Measurements from ENCODE around the gene CEP104. TPM values are rescaled to one million over a fixed set of nuclear protein-coding genes. Genes with fewer than 3 reads are reported as not detected.
"Not testable (repeated sequence)": the region's sequence is repeated elsewhere in the genome, so short reads cannot be mapped to it uniquely, and the experiment has no call there.

Gene CEP104
- total and polyA plus RNA-seq, 2 donors (not counting 1 experiment from before 2014, with no cell fraction given) = 25.4 to 28.9 TPM

DNA sequence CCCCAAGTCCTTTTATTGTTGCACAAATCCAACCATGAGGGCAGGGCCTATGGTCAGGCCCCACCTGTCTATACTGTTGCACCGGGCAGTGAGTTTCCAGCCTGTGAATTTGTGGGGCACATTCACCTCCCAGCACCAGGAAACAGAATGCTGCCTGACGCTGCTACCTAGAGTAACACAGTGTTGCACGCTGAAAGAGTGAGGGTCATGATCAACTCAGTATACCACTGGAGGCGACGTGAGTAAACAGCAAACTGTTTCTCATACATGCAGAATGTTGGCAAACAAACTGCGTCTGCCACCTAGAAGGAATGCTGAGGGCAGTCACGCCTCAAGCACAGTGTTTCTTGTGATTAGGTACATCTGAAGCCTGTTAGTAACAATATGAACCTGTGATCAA lies 47.3 kb downstream of the CEP104 start:
- Histone ChIP-seq H3K9me3 (ENCODE audit: control insufficient read depth, insufficient read depth, low read depth, low read length) (no peaks in the 10 kb centered on the region), H2AFZ (ENCODE audit: low read length) (no peak overlapping the region), H3K4me1 (ENCODE audit: control insufficient read depth, extremely low read depth, insufficient read depth, low read length) (no peaks in the 10 kb centered on the region), H3K27ac (ENCODE audit: insufficient read depth, low read length) (no peak overlapping the region), H3K36me3 (ENCODE audit: control insufficient read depth, insufficient read depth, low read length) (peaks cover under 1% of the 10 kb centered on the region), H3K27me3 (ENCODE audit: control insufficient read depth, insufficient read depth, low read length) (no peaks in the 10 kb centered on the region), H3K79me2 (ENCODE audit: control insufficient read depth, insufficient read depth, low read length) (no peaks in the 10 kb centered on the region), H4K20me1 (ENCODE audit: control insufficient read depth, extremely low read depth, insufficient read depth, low read length) (no peaks in the 10 kb centered on the region), H3K4me3 (replicated peaks in 1 of 4; ENCODE audit: control extremely low read depth in 1 of 4, insufficient read depth in 1 of 4, low read depth in 3 of 4, low read length in 4 of 4) (no peak overlapping the region), H3K9ac (ENCODE audit: insufficient read depth, low read length) (no peak overlapping the region), H3K4me2 (ENCODE audit: extremely low read depth, insufficient read depth, low read length) (no peak overlapping the region)
- TF ChIP-seq EZH2 (IDR thresholded peaks at IDR 0.05; ENCODE audit: low read length, missing control alignments) = no peak
- TF ChIP-seq CTCF (conservative IDR thresholded peaks at IDR 0.05 in 1 of 2, IDR thresholded peaks at IDR 0.05 in 1 of 2; ENCODE audit: low read depth in 1 of 2, low read length in 2 of 2) = no peak
- no peak for DNase-seq (ENCODE audit: low read depth in 2 of 2)

DNA sequence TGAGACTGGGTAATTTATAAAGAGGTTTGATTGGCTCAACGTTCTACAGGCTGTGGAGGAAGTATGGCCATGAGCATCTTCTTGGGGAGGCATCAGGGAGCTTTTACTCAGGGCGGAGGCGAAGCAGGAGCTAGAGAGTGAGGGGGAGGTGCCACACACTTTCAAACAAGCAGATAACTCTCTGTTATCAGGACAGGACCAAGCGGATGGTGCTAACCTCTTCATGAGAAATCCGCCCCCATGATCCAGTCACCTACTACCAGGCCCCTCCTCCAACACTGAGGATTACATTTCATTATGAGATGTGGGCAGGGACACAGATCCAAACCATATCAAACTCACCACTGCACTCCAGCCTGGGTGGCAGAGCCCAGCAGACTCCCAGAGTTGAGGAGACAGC lies 49.2 kb downstream of the CEP104 start:
- no peaks in the 10 kb centered on the region for H4K20me1 ChIP-seq (ENCODE audit: control insufficient read depth, extremely low read depth, insufficient read depth, low read length)
- no peak overlapping the region for H2AFZ ChIP-seq (ENCODE audit: low read length)
- no peak for TF ChIP-seq CTCF (conservative IDR thresholded peaks at IDR 0.05 in 1 of 2, IDR thresholded peaks at IDR 0.05 in 1 of 2; ENCODE audit: low read depth in 1 of 2, low read length in 2 of 2)
- no peak for TF ChIP-seq EZH2 (IDR thresholded peaks at IDR 0.05; ENCODE audit: low read length, missing control alignments)
- H3K36me3 ChIP-seq (ENCODE audit: control insufficient read depth, insufficient read depth, low read length) = no peaks in the 10 kb centered on the region
- H3K27me3 ChIP-seq (ENCODE audit: control insufficient read depth, insufficient read depth, low read length) = peaks cover 2% of the 10 kb centered on the region
- no peak overlapping the region for H3K27ac ChIP-seq (ENCODE audit: insufficient read depth, low read length)
- H3K9me3 ChIP-seq (ENCODE audit: control insufficient read depth, insufficient read depth, low read depth, low read length) = no peaks in the 10 kb centered on the region
- no peak overlapping the region for H3K9ac ChIP-seq (ENCODE audit: insufficient read depth, low read length)
- H3K4me3 ChIP-seq (replicated peaks in 1 of 4; ENCODE audit: control extremely low read depth in 1 of 4, insufficient read depth in 1 of 4, low read depth in 3 of 4, low read length in 4 of 4) = no peak overlapping the region
- H3K79me2 ChIP-seq (ENCODE audit: control insufficient read depth, insufficient read depth, low read length) = no peaks in the 10 kb centered on the region
- H3K4me2 ChIP-seq (ENCODE audit: extremely low read depth, insufficient read depth, low read length) = no peak overlapping the region
- H3K4me1 ChIP-seq (ENCODE audit: control insufficient read depth, extremely low read depth, insufficient read depth, low read length) = no peaks in the 10 kb centered on the region
- DNase-seq (ENCODE audit: low read depth in 2 of 2) = no peak

- TF ChIP-seq CTCF (conservative IDR thresholded peaks at IDR 0.05 in 1 of 2, IDR thresholded peaks at IDR 0.05 in 1 of 2; ENCODE audit: low read depth in 1 of 2, low read length in 2 of 2) = no peak
- no peak for TF ChIP-seq EZH2 (IDR thresholded peaks at IDR 0.05; ENCODE audit: low read length, missing control alignments)
- no peak overlapping the region for H3K27ac ChIP-seq (ENCODE audit: insufficient read depth, low read length)
- peaks cover 2% of the 10 kb centered on the region for H3K27me3 ChIP-seq (ENCODE audit: control insufficient read depth, insufficient read depth, low read length)
- no peaks in the 10 kb centered on the region for H3K79me2 ChIP-seq (ENCODE audit: control insufficient read depth, insufficient read depth, low read length)
- H3K9me3 ChIP-seq (ENCODE audit: control insufficient read depth, insufficient read depth, low read depth, low read length) = no peaks in the 10 kb centered on the region
- H3K4me3 ChIP-seq (replicated peaks in 1 of 4; ENCODE audit: control extremely low read depth in 1 of 4, insufficient read depth in 1 of 4, low read depth in 3 of 4, low read length in 4 of 4) = no peak overlapping the region
- no peaks in the 10 kb centered on the region for H4K20me1 ChIP-seq (ENCODE audit: control insufficient read depth, extremely low read depth, insufficient read depth, low read length)
- no peaks in the 10 kb centered on the region for H3K36me3 ChIP-seq (ENCODE audit: control insufficient read depth, insufficient read depth, low read length)
- no peak overlapping the region for H3K9ac ChIP-seq (ENCODE audit: insufficient read depth, low read length)
- no peak for DNase-seq (ENCODE audit: low read depth in 2 of 2)
- no peak overlapping the region for H2AFZ ChIP-seq (ENCODE audit: low read length)
- no peak overlapping the region for H3K4me2 ChIP-seq (ENCODE audit: extremely low read depth, insufficient read depth, low read length)
- H3K4me1 ChIP-seq (ENCODE audit: control insufficient read depth, extremely low read depth, insufficient read depth, low read length) = no peaks in the 10 kb centered on the region
Observed at GRCh38 chr1:3805038-3805437, 52.0 kb downstream of the CEP104 start.

DNA sequence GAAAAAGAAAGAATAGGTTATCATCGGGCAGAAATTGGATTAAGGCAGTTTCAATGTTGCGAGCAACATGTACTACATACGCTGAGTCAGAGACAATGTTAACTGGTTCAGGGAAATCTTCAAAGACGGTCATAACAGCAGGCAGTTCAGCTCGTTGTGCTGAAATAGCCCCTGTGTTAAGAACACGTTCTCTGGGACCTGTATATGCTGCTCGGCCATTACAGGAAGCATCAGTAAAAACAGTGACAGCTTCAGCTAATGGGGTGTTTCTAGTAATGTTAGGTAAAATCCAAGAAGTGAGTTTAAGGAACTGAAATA lies 52.4 kb downstream of the CEP104 start:
- H2AFZ ChIP-seq (ENCODE audit: low read length); H3K79me2 ChIP-seq (ENCODE audit: control insufficient read depth, insufficient read depth, low read length); H3K9ac ChIP-seq (ENCODE audit: insufficient read depth, low read length); H3K9me3 ChIP-seq (ENCODE audit: control insufficient read depth, insufficient read depth, low read depth, low read length); H3K36me3 ChIP-seq (ENCODE audit: control insufficient read depth, insufficient read depth, low read length); H3K27me3 ChIP-seq (ENCODE audit: control insufficient read depth, insufficient read depth, low read length); H3K4me1 ChIP-seq (ENCODE audit: control insufficient read depth, extremely low read depth, insufficient read depth, low read length); H3K4me3 ChIP-seq (replicated peaks in 1 of 4; ENCODE audit: control extremely low read depth in 1 of 4, insufficient read depth in 1 of 4, low read depth in 3 of 4, low read length in 4 of 4); H4K20me1 ChIP-seq (ENCODE audit: control insufficient read depth, extremely low read depth, insufficient read depth, low read length); DNase-seq (ENCODE audit: low read depth in 2 of 2); H3K27ac ChIP-seq (ENCODE audit: insufficient read depth, low read length); H3K4me2 ChIP-seq (ENCODE audit: extremely low read depth, insufficient read depth, low read length): not testable (repeated sequence)

All from fibroblast of lung (primary cell).